ENCODE results near the gene PAMR1.

Gene PAMR1

GRCh38 chr11:35413598-35413997 lies 111.8 kb downstream of the PAMR1 start:
- Histone ChIP-seq H3K4me3 (no peak overlapping the region), H3K9me3 (no peaks in the 10 kb centered on the region), H3K27me3 (ENCODE audit: low read depth) (peaks cover 49% of the 10 kb centered on the region), H3K4me1 (no peaks in the 10 kb centered on the region), H3K36me3 (replicated peaks) (no peaks in the 10 kb centered on the region)
- DNase-seq (ENCODE audit: low spot score in 2 of 2) = no peak
- in situ Hi-C loops (cut with MboI; ENCODE audit: low sequenced_read_pairs) = no loop called here

GRCh38 chr11:35412285-35412684 lies 113.1 kb downstream of the PAMR1 start:
- Histone ChIP-seq H3K9me3 (no peaks in the 10 kb centered on the region), H3K4me1 (no peaks in the 10 kb centered on the region), H3K36me3 (replicated peaks) (no peaks in the 10 kb centered on the region), H3K4me3 (no peak overlapping the region), H3K27me3 (ENCODE audit: low read depth) (peaks cover 35% of the 10 kb centered on the region)
- DNase-seq (ENCODE audit: low spot score in 2 of 2) = peak; percentile 11 to 14
- in situ Hi-C loops (cut with MboI; ENCODE audit: low sequenced_read_pairs) = no loop called here

GRCh38 chr11:35407041-35407440 lies 118.4 kb downstream of the PAMR1 start:
- no peak overlapping the region for H3K4me3 ChIP-seq
- H3K4me1 ChIP-seq = no peaks in the 10 kb centered on the region
- no peak for DNase-seq (ENCODE audit: low spot score in 2 of 2)
- no peaks in the 10 kb centered on the region for H3K36me3 ChIP-seq (replicated peaks)
- H3K27me3 ChIP-seq (ENCODE audit: low read depth) = peaks cover 3% of the 10 kb centered on the region; the same call in 1 of the 2 replicates
- H3K9me3 ChIP-seq = no peaks in the 10 kb centered on the region
- in situ Hi-C loops (cut with MboI; ENCODE audit: low sequenced_read_pairs) = no loop called here

GRCh38 chr11:35404388-35404775 lies 121.0 kb downstream of the PAMR1 start:
- H3K4me3 ChIP-seq = no peak overlapping the region
- DNase-seq (ENCODE audit: low spot score in 2 of 2) = peak; percentile 12 to 59
- no peaks in the 10 kb centered on the region for H3K9me3 ChIP-seq
- 0 out of 2 replicates have a peak, but pooled peaks cover 2% of the 10 kb centered on the region for H3K27me3 ChIP-seq (ENCODE audit: low read depth)
- in situ Hi-C loops (cut with MboI; ENCODE audit: low sequenced_read_pairs) = no loop called here
- H3K4me1 ChIP-seq = no peaks in the 10 kb centered on the region
- H3K36me3 ChIP-seq (replicated peaks) = no peaks in the 10 kb centered on the region

- in situ Hi-C loops (cut with MboI; ENCODE audit: low sequenced_read_pairs) = no loop called here
- no peaks in the 10 kb centered on the region for H3K9me3 ChIP-seq
- 0 out of 2 replicates have a peak, but pooled peaks cover 2% of the 10 kb centered on the region for H3K27me3 ChIP-seq (ENCODE audit: low read depth)
- no peak for DNase-seq (ENCODE audit: low spot score in 2 of 2)
- H3K4me1 ChIP-seq = no peaks in the 10 kb centered on the region
- H3K4me3 ChIP-seq = no peak overlapping the region
- H3K36me3 ChIP-seq (replicated peaks) = no peaks in the 10 kb centered on the region
Measured at GRCh38 chr11:35403765-35404387, 121.5 kb downstream of the PAMR1 start.

DNA sequence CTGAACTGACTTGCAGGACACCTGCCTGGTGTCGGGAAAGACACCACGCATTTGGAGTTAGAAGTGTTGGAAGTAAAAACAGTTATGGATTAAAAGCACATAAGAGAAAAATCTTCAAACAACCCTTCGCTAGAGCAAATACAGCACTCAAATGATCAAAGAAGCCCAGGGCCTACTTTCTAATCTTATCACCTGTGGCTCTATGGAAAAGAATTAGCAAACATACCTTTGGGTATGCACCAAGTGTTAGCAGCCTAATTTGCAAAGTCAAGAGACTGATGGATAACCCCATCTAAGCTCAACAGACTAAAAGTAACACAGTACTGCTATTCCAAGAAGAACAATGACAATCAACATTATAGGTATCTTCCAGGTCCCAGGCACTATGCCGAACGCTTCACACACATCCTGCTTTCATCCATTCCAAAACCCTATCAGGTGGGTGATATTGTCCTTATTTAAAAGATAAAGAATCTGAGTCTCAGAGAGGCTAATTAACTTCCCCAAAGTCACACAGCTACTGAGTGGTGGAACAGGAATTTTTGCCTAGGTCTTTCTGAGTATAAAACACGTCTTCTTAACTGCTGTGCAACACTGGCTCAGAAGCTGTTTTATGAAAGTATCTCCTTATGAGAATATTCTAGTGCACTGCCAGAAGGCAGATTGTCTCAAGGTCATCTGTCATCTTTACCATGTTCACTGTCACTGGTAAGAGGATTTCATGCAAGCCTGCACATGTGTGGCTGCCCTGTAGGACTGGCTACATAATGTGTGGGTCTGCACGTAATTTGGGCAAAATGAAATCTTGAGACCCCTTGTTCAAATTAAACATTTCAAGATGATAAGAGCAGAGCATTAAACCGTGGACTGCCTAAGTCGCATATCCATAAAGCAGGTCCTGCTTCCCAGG lies 122.4 kb downstream of the PAMR1 start:
- no peaks in the 10 kb centered on the region for H3K4me1 ChIP-seq
- no peaks in the 10 kb centered on the region for H3K9me3 ChIP-seq
- 0 out of 2 replicates have a peak, but pooled peaks cover 2% of the 10 kb centered on the region for H3K27me3 ChIP-seq (ENCODE audit: low read depth)
- no peaks in the 10 kb centered on the region for H3K36me3 ChIP-seq (replicated peaks)
- H3K4me3 ChIP-seq = no peak overlapping the region
- no peak for DNase-seq (ENCODE audit: low spot score in 2 of 2)
- in situ Hi-C loops (cut with MboI; ENCODE audit: low sequenced_read_pairs) = no loop called here

DNA sequence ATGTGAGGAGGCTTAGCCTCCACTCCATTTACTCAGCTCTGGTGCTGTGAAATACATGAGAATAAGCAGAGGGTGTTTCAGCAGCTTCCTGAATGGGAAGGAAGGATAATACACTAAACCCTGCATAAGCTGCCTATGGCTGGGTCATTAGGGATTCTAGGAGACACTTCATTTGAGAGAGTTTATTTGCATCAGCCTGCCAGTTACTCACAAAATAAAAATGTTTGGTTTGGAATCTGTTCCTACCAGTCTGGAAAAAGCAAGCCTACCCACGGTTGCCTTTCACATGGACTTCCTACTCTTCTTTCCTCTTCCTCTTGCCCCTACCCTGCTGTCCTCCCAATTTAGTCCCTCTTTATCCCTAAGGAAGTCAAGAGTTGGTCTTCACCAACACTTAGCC lies 126.5 kb downstream of the PAMR1 start:
- in situ Hi-C loops (cut with MboI; ENCODE audit: low sequenced_read_pairs) = loop anchor here (10.0 to 25.0 kb wide), 3 partner anchors 484 to 1237 kb away; partner anchors contain the start of genes APIP and PDHX
- no peak for DNase-seq (ENCODE audit: low spot score in 2 of 2)
- Histone ChIP-seq H3K27me3 (ENCODE audit: low read depth) (0 out of 2 replicates have a peak, but pooled peaks cover 2% of the 10 kb centered on the region), H3K4me3 (no peak overlapping the region), H3K4me1 (no peaks in the 10 kb centered on the region), H3K9me3 (no peaks in the 10 kb centered on the region), H3K36me3 (replicated peaks) (no peaks in the 10 kb centered on the region)

DNA sequence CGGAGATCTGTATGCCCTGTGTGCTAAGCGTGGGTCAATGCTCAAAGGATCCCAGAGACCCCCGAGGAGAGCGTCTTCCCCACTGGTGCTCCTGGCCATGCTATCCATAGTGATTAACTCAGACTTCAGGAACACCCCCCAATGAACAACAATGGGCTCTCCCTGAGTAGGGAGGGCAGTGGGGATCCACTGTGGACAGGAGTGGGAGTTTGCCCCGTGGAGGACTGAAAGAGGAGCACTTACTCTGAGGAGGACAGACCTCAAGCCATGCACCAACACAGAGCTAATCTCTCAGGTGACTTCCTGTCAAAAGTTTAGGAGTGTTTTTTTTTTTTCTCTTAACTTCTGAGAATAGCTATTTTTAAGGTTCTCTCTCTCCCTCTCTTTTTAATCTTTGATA lies 130.5 kb downstream of the PAMR1 start:
- H3K4me3 ChIP-seq = no peak overlapping the region
- H3K27me3 ChIP-seq (ENCODE audit: low read depth) = peaks cover 2% of the 10 kb centered on the region; the same call in 1 of the 2 replicates
- no peaks in the 10 kb centered on the region for H3K9me3 ChIP-seq
- in situ Hi-C loops (cut with MboI; ENCODE audit: low sequenced_read_pairs) = loop anchor here (10.0 to 25.0 kb wide), 3 partner anchors 480 to 1233 kb away; partner anchors contain the start of genes APIP and PDHX
- no peak for DNase-seq (ENCODE audit: low spot score in 2 of 2)
- H3K36me3 ChIP-seq (replicated peaks) = no peaks in the 10 kb centered on the region
- H3K4me1 ChIP-seq = peaks cover 6% of the 10 kb centered on the region

DNA sequence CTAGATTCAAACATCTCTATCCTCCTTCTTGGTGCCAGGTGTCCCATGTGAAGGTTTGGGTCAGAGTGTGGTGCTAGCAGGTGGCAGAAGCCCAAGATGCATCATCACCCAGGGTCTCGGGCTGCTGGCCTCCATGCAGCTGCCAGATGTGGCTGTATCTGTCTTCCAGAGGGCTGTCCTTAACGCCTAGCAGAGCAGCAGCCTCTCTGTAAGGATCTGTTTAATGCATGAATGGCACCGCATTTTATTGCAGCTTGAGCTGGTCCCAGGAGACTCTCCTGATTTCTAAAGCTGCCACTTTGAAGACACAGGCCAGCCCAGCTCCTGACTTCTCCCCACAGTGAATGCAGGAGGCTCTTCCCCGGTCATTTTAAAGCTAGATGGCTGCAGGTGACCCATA lies 132.3 kb downstream of the PAMR1 start:
- Histone ChIP-seq H3K36me3 (replicated peaks) (no peaks in the 10 kb centered on the region), H3K9me3 (no peaks in the 10 kb centered on the region), H3K4me3 (no peak overlapping the region), H3K4me1 (peaks cover 6% of the 10 kb centered on the region), H3K27me3 (ENCODE audit: low read depth) (peaks cover 2% of the 10 kb centered on the region; the same call in 1 of the 2 replicates)
- in situ Hi-C loops (cut with MboI; ENCODE audit: low sequenced_read_pairs) = loop anchor here (10.0 to 25.0 kb wide), 3 partner anchors 478 to 1231 kb away; partner anchors contain the start of genes APIP and PDHX
- DNase-seq (ENCODE audit: low spot score in 2 of 2) = peak; percentile 15 to 35

DNA sequence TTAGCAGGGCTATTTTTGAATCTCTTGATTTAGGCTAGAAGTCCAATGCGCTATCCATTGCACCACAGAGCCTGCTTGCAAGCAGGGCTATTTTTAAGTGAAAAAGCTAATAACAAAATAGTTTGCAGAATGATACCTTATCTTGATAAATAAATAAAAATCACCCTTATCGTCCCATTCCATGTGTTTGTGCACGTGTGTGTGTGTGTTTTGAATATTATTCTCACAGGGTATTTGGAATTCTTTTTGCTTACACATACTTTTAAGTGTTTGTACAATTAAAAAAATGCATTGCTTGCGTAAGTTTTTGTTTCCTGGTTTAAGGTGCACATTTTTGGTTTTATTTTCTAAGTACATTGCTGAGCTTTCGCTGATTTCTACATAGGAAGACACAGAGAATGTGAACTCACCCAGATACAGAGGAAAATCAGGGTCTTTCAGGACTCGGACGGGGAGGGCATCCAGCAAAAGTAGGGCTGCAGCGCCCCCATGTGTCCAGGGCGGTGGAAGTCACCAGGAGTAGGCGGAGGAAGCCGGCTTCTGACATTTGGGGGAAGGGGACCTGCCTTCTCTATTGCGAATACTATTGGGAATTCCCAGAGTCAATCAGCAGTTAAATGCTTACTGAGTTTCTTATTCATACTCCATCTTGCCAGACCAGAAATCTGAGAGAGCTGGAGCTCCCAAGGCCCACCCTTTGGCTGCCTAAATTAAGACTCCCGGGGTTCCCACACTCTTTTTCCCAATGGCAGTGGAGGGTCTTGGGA lies 133.3 kb downstream of the PAMR1 start:
- Histone ChIP-seq H3K4me1 (peaks cover 6% of the 10 kb centered on the region), H3K27me3 (ENCODE audit: low read depth) (peaks cover 2% of the 10 kb centered on the region; the same call in 1 of the 2 replicates), H3K4me3 (no peak overlapping the region), H3K9me3 (no peaks in the 10 kb centered on the region), H3K36me3 (replicated peaks) (no peaks in the 10 kb centered on the region)
- in situ Hi-C loops (cut with MboI; ENCODE audit: low sequenced_read_pairs) = loop anchor here (10.0 to 25.0 kb wide), 3 partner anchors 477 to 1230 kb away; partner anchors contain the start of genes APIP and PDHX
- peak; percentile 51 to 92 for DNase-seq (ENCODE audit: low spot score in 2 of 2)

DNA sequence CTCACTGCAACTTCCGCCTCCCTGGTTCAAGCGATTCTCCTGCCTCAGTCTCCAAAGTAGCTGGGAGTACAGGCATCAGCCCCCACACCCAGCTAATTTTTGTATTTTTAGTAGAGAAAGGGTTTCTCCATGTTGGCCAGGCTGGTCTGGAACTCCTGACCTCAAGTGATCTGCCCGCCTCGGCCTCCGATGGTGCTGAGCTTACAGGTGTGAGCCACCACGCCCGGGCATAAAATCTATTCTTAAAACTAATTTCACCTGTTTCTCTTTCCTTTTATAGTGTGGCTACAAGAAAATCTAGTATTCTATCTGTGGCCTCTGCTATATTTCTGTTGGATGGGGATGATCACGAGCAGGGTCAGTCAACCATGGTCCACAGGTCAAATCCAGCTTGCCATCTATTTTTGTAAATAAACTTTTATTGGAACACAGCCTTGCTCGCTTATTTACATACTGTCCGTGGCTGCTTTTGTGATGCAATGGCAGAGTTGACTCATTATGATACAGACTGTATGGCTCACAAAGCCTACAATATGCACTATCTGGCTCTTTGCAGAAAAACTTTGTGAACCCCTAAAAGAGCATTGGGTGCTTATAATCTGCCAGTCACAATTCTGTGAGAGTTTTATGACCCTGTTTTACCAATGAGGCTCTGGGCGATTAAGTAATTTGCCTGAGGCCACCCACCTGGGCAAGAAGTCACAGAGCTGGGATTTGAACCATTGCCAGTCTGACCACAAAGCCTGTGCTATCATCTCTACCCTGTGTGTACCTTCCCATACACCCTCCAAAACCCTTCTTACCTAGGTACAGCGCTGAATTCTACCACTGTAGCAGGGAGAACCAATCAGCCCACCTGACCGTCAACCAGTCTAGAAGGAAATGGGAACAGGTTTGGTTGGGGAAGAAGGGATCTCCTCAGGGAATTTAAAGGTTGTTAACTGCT lies 134.4 kb downstream of the PAMR1 start:
- H3K9me3 ChIP-seq = no peaks in the 10 kb centered on the region
- peaks cover 6% of the 10 kb centered on the region for H3K4me1 ChIP-seq
- H3K36me3 ChIP-seq (replicated peaks) = no peaks in the 10 kb centered on the region
- H3K27me3 ChIP-seq (ENCODE audit: low read depth) = peaks cover 2% of the 10 kb centered on the region; the same call in 1 of the 2 replicates
- peak; percentile 12 to 39 for DNase-seq (ENCODE audit: low spot score in 2 of 2)
- no peak overlapping the region for H3K4me3 ChIP-seq
- in situ Hi-C loops (cut with MboI; ENCODE audit: low sequenced_read_pairs) = loop anchor here (10.0 to 25.0 kb wide), 3 partner anchors 476 to 1229 kb away; partner anchors contain the start of genes APIP and PDHX

DNA sequence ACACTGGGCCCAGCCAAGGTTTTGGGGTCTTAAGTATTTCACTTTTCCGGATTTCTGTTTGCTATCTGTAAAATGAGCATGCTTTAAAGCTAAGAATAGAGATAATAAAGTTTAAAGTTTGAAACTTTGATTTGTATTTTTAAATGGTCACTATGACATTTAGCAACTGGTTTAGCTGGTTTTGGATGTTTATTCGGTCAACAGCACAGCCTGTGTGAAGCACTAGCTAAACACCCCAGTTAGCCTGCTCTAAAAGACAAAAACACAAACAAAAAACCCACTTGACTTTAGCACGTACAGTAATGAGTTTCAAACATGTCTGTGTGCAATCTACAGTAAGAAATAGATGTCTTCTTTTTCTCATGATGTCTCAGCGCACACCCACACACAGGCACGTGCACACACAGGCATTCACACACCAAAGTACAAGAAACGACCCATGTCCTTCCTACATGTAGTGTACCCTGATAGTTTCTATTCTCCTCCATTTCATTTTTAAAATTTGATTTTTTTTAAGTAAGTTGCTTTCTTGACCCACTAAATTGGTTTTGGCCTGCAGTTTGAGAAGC lies 135.4 kb downstream of the PAMR1 start:
- H3K36me3 ChIP-seq (replicated peaks) = no peaks in the 10 kb centered on the region
- no peak for DNase-seq (ENCODE audit: low spot score in 2 of 2)
- peaks cover 2% of the 10 kb centered on the region; the same call in 1 of the 2 replicates for H3K27me3 ChIP-seq (ENCODE audit: low read depth)
- no peaks in the 10 kb centered on the region for H3K9me3 ChIP-seq
- peaks cover 6% of the 10 kb centered on the region for H3K4me1 ChIP-seq
- no peak overlapping the region for H3K4me3 ChIP-seq
- in situ Hi-C loops (cut with MboI; ENCODE audit: low sequenced_read_pairs) = loop anchor here (10.0 to 25.0 kb wide), 3 partner anchors 475 to 1228 kb away; partner anchors contain the start of genes APIP and PDHX

All from HAP-1 (cell line).